D721Med (cell line): ENCODE measurements around the gene BHLHA9.
"Not testable (repeated sequence)": the region's sequence is repeated elsewhere in the genome, so short reads cannot be mapped to it uniquely, and the experiment has no call there.

Experiments
- DNase-seq: peaks from one replicate; pipeline ENCODE4 v3.0.0; 2011; ENCODE audit warnings: low spot score; ENCODE audit not compliant: insufficient read length
- FAIRE-seq: peaks from 2 replicates; lab custom pipeline; 2011; peaks lifted over from hg19 to GRCh38; lab: Jason Lieb, UNC
- CTCF ChIP-seq: IDR thresholded peaks from 2 replicates; pipeline ENCODE4 v1.5.1; 2012; ENCODE audit warnings: mild to moderate bottlenecking, control low read depth; ENCODE audit not compliant: insufficient read depth; ENCODE audit errors: missing control alignments

The BHLHA9 gene

DNA sequence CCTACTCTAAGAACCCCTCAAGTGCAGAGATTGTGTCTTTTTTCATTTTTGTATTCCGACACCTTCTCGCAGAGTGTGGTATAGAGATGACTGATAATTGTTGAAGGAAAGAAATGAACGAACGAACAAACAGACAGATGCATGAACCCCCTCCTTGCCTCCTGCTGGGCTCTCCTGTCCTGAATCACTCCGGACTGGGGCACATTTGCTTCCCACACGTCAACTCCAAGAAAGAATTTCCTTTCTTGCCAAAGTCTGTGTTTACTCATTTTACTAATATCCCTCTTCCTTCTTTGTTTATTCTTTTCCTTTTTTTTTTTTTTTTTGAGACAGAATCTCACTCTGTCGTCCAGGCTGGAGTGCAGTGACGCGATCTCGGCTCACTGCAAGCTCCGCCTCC is 37.5 kb upstream of the BHLHA9 start:
- no peak for FAIRE-seq
- no peak for DNase-seq
- no peak for TF ChIP-seq CTCF

DNA sequence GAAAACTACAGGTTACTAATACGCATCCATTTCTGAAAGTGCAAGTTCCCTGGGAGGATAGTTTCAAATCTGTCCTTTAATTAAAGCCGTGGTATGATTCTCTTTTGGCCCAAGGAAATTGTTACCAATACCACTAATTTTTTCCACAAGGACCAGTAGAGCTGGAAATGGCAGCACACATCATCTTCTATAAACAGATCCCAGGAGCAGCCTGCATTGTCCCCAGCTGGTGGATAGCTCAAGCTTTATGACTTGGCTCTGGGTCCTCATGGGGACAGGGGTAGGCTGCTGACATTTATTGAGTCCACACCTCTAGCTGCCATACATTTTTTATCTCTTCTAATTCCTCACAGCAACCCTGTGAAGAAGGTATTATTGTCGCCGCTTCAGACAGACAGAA is 35.8 kb upstream of the BHLHA9 start:
- DNase-seq = no peak
- no peak for TF ChIP-seq CTCF
- FAIRE-seq = no peak

DNA sequence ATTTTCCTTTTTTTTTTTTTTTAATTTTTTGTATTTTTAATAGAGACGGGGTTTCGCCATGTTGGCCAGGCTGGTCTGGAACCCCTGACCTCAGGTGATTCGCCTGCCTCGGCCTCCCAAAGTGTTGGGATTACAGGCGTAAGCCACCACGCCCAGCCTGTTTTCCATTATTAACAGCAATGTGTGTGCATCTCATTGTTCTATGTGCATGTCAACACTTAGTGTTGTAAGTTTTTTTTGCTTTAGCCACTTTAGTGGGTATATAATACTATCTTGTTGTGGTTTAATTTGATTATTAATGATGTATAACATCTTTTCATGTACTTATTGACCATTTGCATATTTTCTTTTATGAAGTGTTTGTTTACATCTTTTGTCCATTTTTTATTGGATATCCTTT is 32.8 kb upstream of the BHLHA9 start:
- FAIRE-seq = no peak

DNA sequence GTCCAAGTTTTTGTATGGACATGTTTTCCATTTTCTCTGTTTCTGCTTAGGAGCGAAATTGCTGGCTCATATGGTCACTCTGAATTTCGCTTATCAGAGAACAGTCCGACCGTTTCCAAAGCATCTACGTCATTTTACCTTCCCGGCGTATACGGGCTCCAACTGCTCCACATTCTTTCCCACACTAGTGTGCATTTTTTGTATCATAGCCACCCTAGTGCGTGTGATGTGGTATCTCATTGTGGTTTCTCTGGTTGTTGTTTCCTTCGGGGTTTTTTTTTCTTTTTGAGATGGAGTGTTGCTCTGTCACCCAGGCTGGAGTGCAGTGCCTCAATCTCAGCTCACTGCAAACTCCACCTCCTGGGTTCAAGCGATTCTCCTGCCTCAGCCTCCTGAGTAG is 31.0 kb upstream of the BHLHA9 start:
- DNase-seq (no peak), FAIRE-seq (no peak)
- TF ChIP-seq CTCF = no peak

More for the DNA sequence above, 32.8 kb upstream of the BHLHA9 start:
- no peak for DNase-seq
- no peak for TF ChIP-seq CTCF

- not testable (repeated sequence) for FAIRE-seq
Observed at GRCh38 chr17:1240426-1240825, 29.8 kb upstream of the BHLHA9 start.

GRCh38 chr17:1241929-1242328 is 28.3 kb upstream of the BHLHA9 start:
- TF ChIP-seq CTCF = no peak
- FAIRE-seq = no peak
- DNase-seq = no peak

More at GRCh38 chr17:1240426-1240825, 29.8 kb upstream of the BHLHA9 start:
- DNase-seq = not testable (repeated sequence)

GRCh38 chr17:1244606-1245012 is 25.6 kb upstream of the BHLHA9 start:
- FAIRE-seq (no peak), DNase-seq (no peak)
- TF ChIP-seq CTCF = no peak
